ENCODE data around the gene GRK5. TPM values are rescaled to one million over a fixed set of nuclear protein-coding genes. Genes with fewer than 3 reads are reported as not detected.

Gene GRK5
- total and polyA plus RNA-seq, 9 of the 15 experiments (the other 6 are each of a cell fraction or from before 2014, with no cell fraction given): 0.46 to 0.83 (median 0.67) TPM; not detected in 2

- DNase-seq (ENCODE audit: extremely low read depth in 1 of 4, low spot score in 3 of 4) (no peak), FAIRE-seq (no peak), ATAC-seq (no peak)
- H2AFZ ChIP-seq (ENCODE audit: low read depth, low read length): no peak overlapping the region
- ChIA-PET POLR2A (no interaction called here), CTCF (ENCODE audit: low intra/inter-chr PET ratio) (no interaction called here)
- TF ChIP-seq MXD1 (CRISPR knock-in tag; IDR thresholded peaks at IDR 0.05; ENCODE audit: borderline replicate concordance, poor library complexity, severe bottlenecking): no peak
- TF ChIP-seq ZNF133 (CRISPR knock-in tag; IDR thresholded peaks at IDR 0.05): no peak
- TF ChIP-seq PCBP2 (IDR thresholded peaks at IDR 0.05; ENCODE audit: low read depth, low read length, poor library complexity, severe bottlenecking): peak; percentile 4
- TF ChIP-seq, protein P1, sequence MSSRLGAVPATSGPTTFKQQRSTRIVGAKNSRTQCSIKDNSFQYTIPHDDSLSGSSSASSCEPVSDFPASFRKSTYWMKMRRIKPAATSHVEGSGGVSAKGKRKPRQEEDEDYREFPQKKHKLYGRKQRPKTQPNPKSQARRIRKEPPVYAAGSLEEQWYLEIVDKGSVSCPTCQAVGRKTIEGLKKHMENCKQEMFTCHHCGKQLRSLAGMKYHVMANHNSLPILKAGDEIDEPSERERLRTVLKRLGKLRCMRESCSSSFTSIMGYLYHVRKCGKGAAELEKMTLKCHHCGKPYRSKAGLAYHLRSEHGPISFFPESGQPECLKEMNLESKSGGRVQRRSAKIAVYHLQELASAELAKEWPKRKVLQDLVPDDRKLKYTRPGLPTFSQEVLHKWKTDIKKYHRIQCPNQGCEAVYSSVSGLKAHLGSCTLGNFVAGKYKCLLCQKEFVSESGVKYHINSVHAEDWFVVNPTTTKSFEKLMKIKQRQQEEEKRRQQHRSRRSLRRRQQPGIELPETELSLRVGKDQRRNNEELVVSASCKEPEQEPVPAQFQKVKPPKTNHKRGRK (tag; IDR thresholded peaks at IDR 0.05): 0 out of 2 replicates have a peak, but pooled peaks have one; percentile 55
- peaks cover 0 to 16% of the 10 kb centered on the region in 2 experiments; a peak in 2 of 5 replicates for H3K27me3 ChIP-seq (ENCODE audit: control insufficient read depth in 2 of 2, insufficient read depth in 2 of 2, low read length in 2 of 2)
- no TSS peak for BruUV-seq (replicated peaks)
- H3K4me3 ChIP-seq: no peak overlapping the region
- H3K9me1 ChIP-seq (ENCODE audit: control insufficient read depth, insufficient read depth, low read length): no peaks in the 10 kb centered on the region
- H3K9me3 ChIP-seq (replicated peaks; ENCODE audit: control insufficient read depth, insufficient read depth, low read depth, low read length): no peaks in the 10 kb centered on the region
- intact Hi-C loops (cut with micrococcal nuclease): no loop called here
- in situ Hi-C loops (cut with MboI): no loop called here
- no peak overlapping the region for H3K27ac ChIP-seq (ENCODE audit: extremely low read depth, low read depth, low read length)
- no peaks in the 10 kb centered on the region for H4K20me1 ChIP-seq (replicated peaks; ENCODE audit: control insufficient read depth, insufficient read depth, low read length)
- no peaks in the 10 kb centered on the region for H3K36me3 ChIP-seq (ENCODE audit: control insufficient read depth, insufficient read depth, low read length)
- no peak overlapping the region for H3K9ac ChIP-seq (ENCODE audit: insufficient read depth in 1 of 2, low read depth in 2 of 2, low read length in 2 of 2)
- 71% methylated on average over 1 of the region's 2 CpGs for WGBS (ENCODE audit: insufficient coverage, low coverage, missing lambda C conversion rate)
- H3K4me2 ChIP-seq (ENCODE audit: insufficient read depth, low read length): no peak overlapping the region
- peaks cover 0 to 4% of the 10 kb centered on the region in 2 experiments; a peak in 2 of 5 replicates for H3K4me1 ChIP-seq (replicated peaks in 1 of 2; ENCODE audit: control insufficient read depth in 2 of 2, insufficient read depth in 2 of 2, low read length in 2 of 2)
- no peaks in the 10 kb centered on the region for H3K79me2 ChIP-seq (ENCODE audit: control insufficient read depth, insufficient read depth, low read length)
These were observed 79.7 kb downstream of the GRK5 start for GRCh38 chr10:119286983-119287633.

Measured in K562 (cell line).